ENCODE data around the gene LCE4A.
"Not testable (repeated sequence)": the region's sequence is repeated elsewhere in the genome, so short reads cannot be mapped to it uniquely, and the experiment has no call there.

LCE4A gene

GRCh38 chr1:152681616-152682015, 26.3 kb upstream of the LCE4A start:
- no peak for TF ChIP-seq CTCF (IDR thresholded peaks at IDR 0.05; ENCODE audit: low read depth, low read length)

DNA sequence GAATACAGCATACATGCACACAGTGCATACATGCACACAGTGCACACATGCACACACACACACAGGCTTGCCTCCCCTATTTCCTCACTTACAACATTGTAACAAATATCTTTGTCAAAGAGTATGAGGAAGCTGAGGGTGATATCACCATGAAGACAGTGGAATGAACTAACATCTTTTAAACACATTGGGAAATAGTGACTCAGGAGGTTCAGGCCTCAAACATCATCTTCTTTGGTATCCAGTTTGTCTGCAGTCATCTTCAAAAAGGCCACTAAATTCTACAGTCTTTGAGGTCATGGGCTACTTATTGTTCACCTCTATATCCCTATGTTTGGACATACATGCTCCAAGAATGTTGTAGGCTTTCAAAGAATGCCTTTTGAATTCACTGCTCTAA, 24.1 kb upstream of the LCE4A start:
- TF ChIP-seq CTCF (IDR thresholded peaks at IDR 0.05; ENCODE audit: low read depth, low read length): no peak
- DNase-seq (ENCODE audit: extremely low read depth, low read depth): no peak

More at GRCh38 chr1:152681616-152682015, 26.3 kb upstream of the LCE4A start:
- DNase-seq (ENCODE audit: extremely low read depth, low read depth): no peak

GRCh38 chr1:152685823-152686222, 22.1 kb upstream of the LCE4A start, which contains the start of gene LCE2B:
Gene LCE2B (plus strand): TSS chr1:152686123. CDS start chr1:152686844, 721 bp downstream.
- DNase-seq (ENCODE audit: extremely low read depth, low read depth): not testable (repeated sequence)

GRCh38 chr1:152697701-152698600, 10.0 kb upstream of the LCE4A start, which contains the start of gene LCE2A:
Gene LCE2A (plus strand): TSS chr1:152698345. CDS start chr1:152698902, 557 bp downstream.
- no peak for TF ChIP-seq CTCF (IDR thresholded peaks at IDR 0.05; ENCODE audit: low read depth, low read length)
- DNase-seq (ENCODE audit: extremely low read depth, low read depth): no peak

DNA sequence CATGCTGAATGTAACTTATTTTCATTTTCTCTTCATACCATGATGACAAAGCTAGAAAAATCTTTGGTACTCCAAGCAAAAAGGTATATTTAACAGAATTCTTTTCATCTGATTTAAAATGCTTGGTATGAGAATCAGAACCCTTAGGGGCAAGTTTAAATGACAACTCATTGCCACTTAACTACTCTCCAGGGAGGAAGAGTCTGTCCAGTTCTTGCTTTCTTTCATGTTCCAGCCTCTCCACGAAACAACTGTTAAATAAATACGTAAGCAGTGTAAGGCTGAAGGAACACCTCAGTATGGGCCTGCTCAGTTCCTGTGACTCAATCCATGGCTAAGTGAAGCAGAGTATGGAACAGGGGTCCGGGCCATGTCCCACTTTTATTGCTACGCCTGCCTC, 8.2 kb upstream of the LCE4A start:
- TF ChIP-seq CTCF (IDR thresholded peaks at IDR 0.05; ENCODE audit: low read depth, low read length): no peak
- no peak for DNase-seq (ENCODE audit: extremely low read depth, low read depth)

DNA sequence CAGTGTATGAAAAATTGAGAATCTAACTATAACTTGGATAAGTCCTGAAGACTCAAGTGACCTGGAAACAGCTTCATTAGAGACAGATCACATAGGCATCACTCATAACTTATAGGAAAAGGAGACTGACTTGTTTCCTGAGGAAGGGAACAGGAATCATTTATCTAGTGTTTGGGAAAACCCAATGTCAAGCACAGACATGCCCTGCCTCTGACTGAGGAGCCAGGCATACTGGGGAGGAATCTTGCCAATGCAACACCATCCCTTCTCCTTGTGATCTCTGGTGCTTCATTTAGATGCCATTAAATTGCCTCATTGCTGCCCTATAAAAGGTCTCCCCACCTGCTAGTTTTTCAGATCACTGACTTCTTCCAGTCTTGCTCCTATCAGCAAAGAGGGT, 10.3 kb downstream of the LCE4A start:
- TF ChIP-seq CTCF (IDR thresholded peaks at IDR 0.05; ENCODE audit: low read depth, low read length): no peak

GRCh38 chr1:152725261-152725660, 17.3 kb downstream of the LCE4A start:
- no peak for DNase-seq (ENCODE audit: extremely low read depth, low read depth)
- TF ChIP-seq CTCF (IDR thresholded peaks at IDR 0.05; ENCODE audit: low read depth, low read length): no peak

More for the DNA sequence above, 10.3 kb downstream of the LCE4A start:
- no peak for DNase-seq (ENCODE audit: extremely low read depth, low read depth)
